Vagina (tissue), 2 donors: ENCODE measurements around the gene AP1S1.

Experiments
- POLR2A ChIP-seq, 2 donors: fragments of 450-650 bp; IDR thresholded peaks; one replicate each; pipeline ENCODE4 v1.6.1; 2017; ENCODE audit warnings: antibody characterized with exemption in 2 of 2, mild to moderate bottlenecking in 2 of 2, moderate library complexity in 2 of 2
- TF ChIP-seq, protein P1 (sequence below), 3 experiments: fragments of 450-650 bp in 2 of 3; fragments of 200-600 bp in 1 of 3; sonication (generic) in 1 of 3; IDR thresholded peaks; one replicate each; pipeline ENCODE4 v1.5.1; 2017 to 2019; ENCODE audit warnings: antibody characterized with exemption in 3 of 3, mild to moderate bottlenecking in 2 of 3, moderate library complexity in 2 of 3

DNA sequence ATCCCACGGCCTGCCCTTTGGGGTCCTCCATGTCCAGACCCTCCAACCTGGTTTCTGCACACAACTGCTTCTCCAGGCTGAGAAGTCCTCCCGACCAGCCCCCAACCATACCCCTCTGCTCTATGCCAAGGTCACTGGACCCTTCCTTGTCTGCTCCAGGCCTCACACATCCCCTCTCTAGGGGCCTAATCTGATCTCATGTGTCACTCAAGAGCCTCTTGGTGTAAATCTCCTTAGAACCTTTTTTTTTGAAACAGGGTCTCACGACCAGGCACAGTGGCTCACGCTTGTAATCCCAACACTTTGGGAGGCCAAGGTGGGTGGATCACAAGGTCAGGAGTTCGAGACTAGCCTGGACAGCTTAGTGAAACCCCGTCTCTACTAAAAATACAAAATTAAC, 44.9 kb upstream of the AP1S1 start:
- TF ChIP-seq, protein P1, sequence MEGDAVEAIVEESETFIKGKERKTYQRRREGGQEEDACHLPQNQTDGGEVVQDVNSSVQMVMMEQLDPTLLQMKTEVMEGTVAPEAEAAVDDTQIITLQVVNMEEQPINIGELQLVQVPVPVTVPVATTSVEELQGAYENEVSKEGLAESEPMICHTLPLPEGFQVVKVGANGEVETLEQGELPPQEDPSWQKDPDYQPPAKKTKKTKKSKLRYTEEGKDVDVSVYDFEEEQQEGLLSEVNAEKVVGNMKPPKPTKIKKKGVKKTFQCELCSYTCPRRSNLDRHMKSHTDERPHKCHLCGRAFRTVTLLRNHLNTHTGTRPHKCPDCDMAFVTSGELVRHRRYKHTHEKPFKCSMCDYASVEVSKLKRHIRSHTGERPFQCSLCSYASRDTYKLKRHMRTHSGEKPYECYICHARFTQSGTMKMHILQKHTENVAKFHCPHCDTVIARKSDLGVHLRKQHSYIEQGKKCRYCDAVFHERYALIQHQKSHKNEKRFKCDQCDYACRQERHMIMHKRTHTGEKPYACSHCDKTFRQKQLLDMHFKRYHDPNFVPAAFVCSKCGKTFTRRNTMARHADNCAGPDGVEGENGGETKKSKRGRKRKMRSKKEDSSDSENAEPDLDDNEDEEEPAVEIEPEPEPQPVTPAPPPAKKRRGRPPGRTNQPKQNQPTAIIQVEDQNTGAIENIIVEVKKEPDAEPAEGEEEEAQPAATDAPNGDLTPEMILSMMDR (IDR thresholded peaks at IDR 0.05), result no peak
- no peak for TF ChIP-seq POLR2A (IDR thresholded peaks at IDR 0.05)
